CD4-positive, alpha-beta T cell (primary cell): Measurements from ENCODE around the gene FAM24B. TPM values are rescaled to one million over a fixed set of nuclear protein-coding genes. Genes with fewer than 3 reads are reported as not detected.
"Not testable (repeated sequence)": the region's sequence is repeated elsewhere in the genome, so short reads cannot be mapped to it uniquely, and the experiment has no call there.

ENCODE experiments used
- ATAC-seq: fragments of 200-7000 bp; cut with Tn5 transposase; one replicate; pipeline ENCODE4 v1.10.0; 2022; ENCODE audit warnings: mild to moderate bottlenecking; ENCODE audit not compliant: poor library complexity
- CTCF ChIA-PET: fragments of 350-600 bp; sonication (Branson Sonifier 250); formaldehyde crosslinking; loops from one replicate; lab custom pipeline; 2021; ENCODE audit warnings: antibody characterized with exemption, inconsistent platforms; lab: Charles Lee
- POLR2A ChIA-PET: fragments of 350-600 bp; sonication (Branson Sonifier 250); formaldehyde crosslinking; loops from one replicate; lab custom pipeline; 2021; ENCODE audit warnings: antibody characterized with exemption, inconsistent platforms; lab: Charles Lee
- DNase-seq, 14 experiments: peaks; one replicate each; pipeline ENCODE4 v3.0.0-alpha.2; 2013 to 2020; ENCODE audit warnings: mixed read lengths in 2 of 14
- H3K27ac ChIP-seq, 2 donors: one replicate each; pipeline versions ENCODE4 v1.5.1 to v1.7.0; 2013; ENCODE audit warnings: low read length in 2 of 2, low read depth in 1 of 2, mild to moderate bottlenecking in 1 of 2
- H3K27me3 ChIP-seq, 2 experiments: 1 replicate in 1 of 2; 2 replicates in 1 of 2; pipeline versions ENCODE4 v1.6.1 to v1.7.0; 2013; ENCODE audit warnings: low read length in 2 of 2, control low read depth in 1 of 2, mild to moderate bottlenecking in 1 of 2, moderate library complexity in 1 of 2; ENCODE audit not compliant: insufficient read depth in 2 of 2, control insufficient read depth in 1 of 2
- H3K36me3 ChIP-seq: one replicate; pipeline ENCODE4 v1.6.1; 2013; ENCODE audit warnings: low read length, control low read depth; ENCODE audit not compliant: insufficient read depth
- H3K4me1 ChIP-seq: one replicate; pipeline ENCODE4 v1.6.1; 2013; ENCODE audit warnings: low read length, control low read depth; ENCODE audit not compliant: insufficient read depth
- H3K4me3 ChIP-seq: one replicate; pipeline ENCODE4 v1.5.1; 2013; ENCODE audit warnings: mild to moderate bottlenecking, low read length, moderate library complexity
- H3K9me3 ChIP-seq, 2 experiments: 1 replicate in 1 of 2; 2 replicates in 1 of 2; pipeline versions ENCODE4 v1.6.1 to v1.7.0; 2013; ENCODE audit warnings: low read length in 2 of 2, mild to moderate bottlenecking in 2 of 2, control low read depth in 1 of 2, moderate library complexity in 1 of 2; ENCODE audit not compliant: control insufficient read depth in 1 of 2, insufficient read depth in 1 of 2
- H3K27ac Mint-ChIP-seq: one replicate; pipeline ENCODE4 v1.8.0; 2020; ENCODE audit warnings: mixed read lengths
- H3K27me3 Mint-ChIP-seq: one replicate; pipeline ENCODE4 v1.8.0; 2021; ENCODE audit warnings: mixed read lengths
- H3K36me3 Mint-ChIP-seq: one replicate; pipeline ENCODE4 v1.8.0; 2021; ENCODE audit warnings: low read depth, mixed read lengths
- H3K4me1 Mint-ChIP-seq: one replicate; pipeline ENCODE4 v1.8.0; 2021; ENCODE audit warnings: low read depth, mixed read lengths
- H3K4me3 Mint-ChIP-seq: one replicate; pipeline ENCODE4 v1.8.0; 2020; ENCODE audit warnings: mild to moderate bottlenecking, mixed read lengths
- H3K9me3 Mint-ChIP-seq: one replicate; pipeline ENCODE4 v1.8.0; 2020; ENCODE audit warnings: mixed read lengths
- CTCF ChIP-seq: fragments of 200-600 bp; IDR thresholded peaks from one replicate; pipeline ENCODE4 v1.8.0; 2022; ENCODE audit warnings: antibody characterized with exemption, mild to moderate bottlenecking
- intact Hi-C, 2 experiments: fragments of 100-400 bp; cut with DNase I in 1 of 2; cut with micrococcal nuclease in 1 of 2; formaldehyde crosslinking; loops; one replicate each; pipeline versions ENCODE4 v1.15.1 to v1.9.0; 2023 to 2025; cut with DNase I, micrococcal nuclease
- total RNA-seq, 174 experiments: library from RNA in 2 of 174; stranded (reverse) in 2 of 174; gene quantifications; one replicate each; pipeline ENCODE4 v1.2.3 and lab custom pipeline; 2021 to 2026

FAM24B gene
- total RNA-seq, 2 experiments from 2014 or later: 6.8 to 7.1 TPM

GRCh38 chr10:122876467-122876855 is 2.9 kb downstream of the FAM24B start:
- H3K36me3 ChIP-seq: peaks cover 3% of the 10 kb centered on the region
- Mint-ChIP-seq H3K9me3 (no peaks in the 10 kb centered on the region), H3K36me3 (peaks cover 23% of the 10 kb centered on the region), H3K4me3 (no peak overlapping the region), H3K27me3 (no peaks in the 10 kb centered on the region), H3K4me1 (peaks cover 71% of the 10 kb centered on the region), H3K27ac (no peak overlapping the region)
- no peak overlapping the region for H3K27ac ChIP-seq
- DNase-seq (no peak), ATAC-seq (no peak)
- no peak for TF ChIP-seq CTCF
- peaks cover 19% of the 10 kb centered on the region for H3K4me1 ChIP-seq
- H3K4me3 ChIP-seq: no peak overlapping the region
- H3K9me3 ChIP-seq: no peaks in the 10 kb centered on the region
- H3K27me3 ChIP-seq: no peaks in the 10 kb centered on the region
- ChIA-PET CTCF (no interaction called here), POLR2A (no interaction called here)
- intact Hi-C loops: loop anchor here (5.0 kb wide), 4 partner anchors 131 to 499 kb away; partner anchors contain the start of genes ACADSB (in 1 of the 2), BUB3 (in 1 of the 2) and IKZF5 (in 1 of the 2)

DNA sequence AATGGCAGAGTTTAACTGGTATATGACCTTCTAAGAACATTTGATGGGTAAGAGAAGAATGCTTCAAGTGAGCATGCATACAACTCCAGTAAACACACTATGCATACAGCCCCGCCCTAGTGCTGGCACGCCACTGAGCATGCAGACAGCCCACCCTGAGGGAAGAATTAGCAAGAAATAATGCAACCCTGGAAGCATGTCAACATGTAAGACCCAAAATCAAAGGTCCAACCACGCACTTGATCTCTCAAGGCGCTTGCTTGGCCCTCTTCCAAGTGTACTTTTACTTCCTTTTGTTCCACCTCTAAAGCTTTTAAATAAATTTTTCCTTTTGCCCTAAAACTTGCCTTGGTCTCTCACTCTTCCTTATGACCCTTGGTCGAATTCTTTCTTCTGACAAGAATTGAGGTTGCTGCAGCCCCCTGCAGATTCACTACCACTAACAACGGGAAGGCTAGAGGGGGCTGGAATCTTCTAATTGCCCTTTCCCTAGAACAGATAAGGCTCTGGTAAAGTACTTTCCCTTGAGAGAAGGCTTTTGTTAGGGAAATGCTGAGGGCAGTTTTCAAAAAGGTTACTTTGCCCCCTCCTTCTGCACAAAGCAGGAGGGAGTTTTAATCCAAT is 3.4 kb downstream of the FAM24B start:
- Mint-ChIP-seq H3K4me1 (peaks cover 67% of the 10 kb centered on the region), H3K27ac (no peak overlapping the region), H3K27me3 (no peaks in the 10 kb centered on the region), H3K9me3 (no peaks in the 10 kb centered on the region), H3K4me3 (no peak overlapping the region), H3K36me3 (peaks cover 23% of the 10 kb centered on the region)
- Histone ChIP-seq H3K4me1 (peaks cover 19% of the 10 kb centered on the region), H3K27ac (no peak overlapping the region), H3K27me3 (no peaks in the 10 kb centered on the region), H3K4me3 (no peak overlapping the region), H3K9me3 (no peaks in the 10 kb centered on the region), H3K36me3 (peaks cover 3% of the 10 kb centered on the region)
- no peak for ATAC-seq
- ChIA-PET CTCF (no interaction called here), POLR2A (no interaction called here)
- intact Hi-C loops: loop anchor here (5.0 kb wide), 4 partner anchors 131 to 499 kb away; partner anchors contain the start of genes ACADSB (in 1 of the 2), BUB3 (in 1 of the 2) and IKZF5 (in 1 of the 2)
- no peak for DNase-seq
- TF ChIP-seq CTCF: no peak

DNA sequence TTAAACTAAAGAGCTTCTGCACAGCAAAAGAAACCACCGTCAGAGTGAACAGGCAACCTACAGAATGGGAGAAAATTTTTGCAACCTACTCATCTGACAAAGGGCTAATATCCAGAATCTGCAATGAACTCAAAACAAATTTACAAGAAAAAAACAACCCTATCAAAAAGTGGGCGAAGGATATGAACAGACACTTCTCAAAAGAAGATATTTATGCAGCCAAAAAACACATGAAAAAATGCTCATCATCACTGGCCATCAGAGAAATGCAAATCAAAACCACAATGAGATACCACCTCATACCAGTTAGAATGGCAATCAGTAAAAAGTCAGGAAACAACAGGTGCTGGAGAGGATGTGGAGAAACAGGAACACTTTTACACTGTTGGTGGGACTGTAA is 7.4 kb downstream of the FAM24B start:
- POLR2A ChIA-PET, H3K27ac Mint-ChIP-seq, intact Hi-C loops, DNase-seq, ATAC-seq, H3K4me1 ChIP-seq, H3K9me3 Mint-ChIP-seq, H3K9me3 ChIP-seq, H3K4me3 Mint-ChIP-seq, H3K27me3 ChIP-seq, H3K36me3 ChIP-seq, CTCF ChIA-PET, H3K27me3 Mint-ChIP-seq, H3K27ac ChIP-seq, H3K4me3 ChIP-seq: not testable (repeated sequence)
- H3K4me1 Mint-ChIP-seq: peaks cover 41% of the 10 kb centered on the region
- H3K36me3 Mint-ChIP-seq: peaks cover 16% of the 10 kb centered on the region

DNA sequence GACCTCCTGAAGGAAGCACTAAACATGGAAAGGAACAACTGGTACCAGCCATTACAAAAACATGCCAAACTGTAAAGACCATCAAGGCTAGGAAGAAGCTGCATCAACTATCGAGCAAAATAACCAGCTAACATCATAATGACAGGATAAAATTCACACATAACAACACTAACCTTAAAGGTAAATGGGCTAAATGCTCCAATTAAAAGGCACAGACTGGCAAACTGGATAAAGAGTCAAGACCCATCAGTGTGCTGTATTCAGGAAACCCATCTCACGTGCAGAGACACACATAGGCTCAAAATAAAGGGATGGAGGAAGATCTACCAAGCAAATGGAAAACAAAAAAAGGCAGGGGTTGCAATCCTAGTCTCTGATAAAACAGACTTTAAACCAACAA is 10.6 kb downstream of the FAM24B start:
- H3K4me1 Mint-ChIP-seq: peaks cover 25% of the 10 kb centered on the region
- POLR2A ChIA-PET, DNase-seq, H3K9me3 ChIP-seq, H3K36me3 ChIP-seq, H3K4me1 ChIP-seq, H3K4me3 Mint-ChIP-seq, H3K27me3 ChIP-seq, ATAC-seq, CTCF ChIA-PET, intact Hi-C loops, H3K9me3 Mint-ChIP-seq, H3K27me3 Mint-ChIP-seq, H3K27ac ChIP-seq, H3K4me3 ChIP-seq, H3K27ac Mint-ChIP-seq: not testable (repeated sequence)
- H3K36me3 Mint-ChIP-seq: peaks cover 21% of the 10 kb centered on the region

DNA sequence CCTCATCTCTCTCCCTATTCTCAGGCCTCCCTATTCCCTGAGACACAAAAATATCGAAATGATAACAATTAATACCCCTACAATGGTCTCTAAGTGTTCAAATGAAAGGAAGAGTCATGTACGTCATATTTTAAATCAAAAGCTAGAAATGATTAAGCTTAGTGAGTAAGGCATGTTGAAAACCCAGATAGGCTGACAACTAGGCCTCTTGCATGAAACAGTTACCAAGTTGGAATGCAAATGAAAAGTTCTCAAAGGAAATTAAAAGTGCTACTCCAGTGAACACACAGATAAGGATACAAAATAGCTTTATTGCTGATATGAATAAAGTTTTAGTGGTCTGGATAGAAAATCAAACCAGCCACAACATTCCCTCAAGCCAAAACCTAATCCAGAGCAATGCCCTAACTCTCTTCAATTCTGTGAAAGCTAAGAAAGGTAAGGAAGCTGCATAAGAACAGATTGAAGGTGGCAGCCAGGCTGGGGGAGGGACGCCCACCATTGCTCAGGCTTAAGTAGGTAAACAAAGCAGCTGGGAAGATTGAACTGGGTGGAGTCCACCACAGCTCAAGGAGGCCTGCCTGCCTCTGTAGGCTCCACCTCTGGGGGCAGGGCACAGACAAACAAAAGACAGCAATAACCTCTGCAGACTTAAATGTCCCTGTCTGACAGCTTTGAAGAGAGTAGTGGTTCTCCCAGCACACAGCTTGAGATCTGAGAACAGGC is 12.5 kb downstream of the FAM24B start:
- peaks cover 17% of the 10 kb centered on the region for H3K36me3 Mint-ChIP-seq
- H3K4me1 ChIP-seq, H3K27me3 Mint-ChIP-seq, ATAC-seq, H3K27me3 ChIP-seq, H3K27ac Mint-ChIP-seq, H3K27ac ChIP-seq, CTCF ChIA-PET, H3K9me3 ChIP-seq, H3K9me3 Mint-ChIP-seq, intact Hi-C loops, H3K4me3 Mint-ChIP-seq, DNase-seq, H3K4me3 ChIP-seq, H3K36me3 ChIP-seq: not testable (repeated sequence)
- POLR2A ChIA-PET: interaction anchor here (1.8 kb wide), 1 partner anchor 13 kb away, joined by 6 read pairs; the partner anchor contains the start of gene FAM24B
- H3K4me1 Mint-ChIP-seq: peaks cover 21% of the 10 kb centered on the region
